AG10803 (cell line): ENCODE measurements around the gene DAPK2.

Source experiments
- DNase-seq: peaks from one replicate; pipeline ENCODE4 v3.0.0; 2010; ENCODE audit warnings: low read depth
- H3K4me3 ChIP-seq: 2 replicates; pipeline ENCODE4 v1.5.1; 2011; ENCODE audit warnings: mild to moderate bottlenecking, low read length, control low read depth
- TF ChIP-seq, protein P1 (sequence below): conservative IDR thresholded peaks from 2 replicates; pipeline ENCODE4 v1.5.1; 2011; ENCODE audit warnings: mild to moderate bottlenecking, low read length, control low read depth, inconsistent platforms

DAPK2 gene

DNA sequence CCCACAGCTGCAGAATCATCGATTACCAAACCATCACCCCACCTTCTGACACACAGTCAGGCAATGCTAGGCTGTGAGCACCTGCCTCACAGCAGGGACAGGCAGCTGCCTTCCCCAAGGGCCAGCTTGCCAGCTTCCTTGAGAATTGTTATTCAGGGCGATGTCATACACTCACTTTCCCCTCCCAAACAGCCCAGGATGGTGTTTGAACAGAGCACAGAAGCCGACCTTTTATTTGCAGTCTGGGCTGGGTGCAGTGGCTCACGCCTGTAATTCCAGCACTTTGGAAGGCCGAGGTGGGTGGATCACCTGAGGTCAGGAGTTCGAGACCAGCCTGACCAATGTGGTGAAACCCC, 128.0 kb downstream of the DAPK2 start:
- no peak overlapping the region for H3K4me3 ChIP-seq
- no peak for DNase-seq

DNA sequence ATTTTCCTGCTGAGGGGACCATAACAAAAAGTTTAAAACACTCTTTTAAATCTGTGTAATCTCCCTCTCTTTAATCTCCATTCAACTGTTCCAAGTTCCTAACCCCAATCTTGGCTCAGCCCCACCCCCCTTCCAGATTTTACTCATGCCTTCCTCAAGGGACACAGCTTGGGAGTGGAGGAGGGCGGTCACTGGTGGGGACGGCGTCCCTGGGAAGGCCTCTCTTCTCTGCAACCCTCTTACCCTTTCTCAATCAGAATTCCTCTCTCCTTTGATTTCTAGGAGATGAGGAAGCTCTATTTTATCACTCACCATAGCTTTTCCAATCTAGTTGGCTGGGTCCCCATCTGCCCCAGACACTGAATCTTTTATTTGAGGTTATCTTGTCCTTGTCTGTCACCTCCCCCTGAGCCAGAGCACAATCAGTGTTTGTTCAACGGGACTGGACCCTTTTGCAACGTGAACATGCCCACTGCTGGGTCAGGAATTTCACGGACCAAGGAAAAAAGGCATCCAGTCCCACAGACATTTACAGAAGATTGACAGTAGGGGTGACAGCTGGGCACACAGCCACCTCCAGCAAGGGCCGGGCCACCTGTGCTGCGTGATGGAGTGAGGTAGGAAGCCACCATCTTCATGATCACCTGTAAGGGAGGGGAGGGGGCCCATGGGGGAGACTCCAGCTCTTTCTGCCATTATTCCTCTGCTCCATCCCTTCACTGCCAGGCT, 128.5 kb downstream of the DAPK2 start:
- TF ChIP-seq, protein P1, sequence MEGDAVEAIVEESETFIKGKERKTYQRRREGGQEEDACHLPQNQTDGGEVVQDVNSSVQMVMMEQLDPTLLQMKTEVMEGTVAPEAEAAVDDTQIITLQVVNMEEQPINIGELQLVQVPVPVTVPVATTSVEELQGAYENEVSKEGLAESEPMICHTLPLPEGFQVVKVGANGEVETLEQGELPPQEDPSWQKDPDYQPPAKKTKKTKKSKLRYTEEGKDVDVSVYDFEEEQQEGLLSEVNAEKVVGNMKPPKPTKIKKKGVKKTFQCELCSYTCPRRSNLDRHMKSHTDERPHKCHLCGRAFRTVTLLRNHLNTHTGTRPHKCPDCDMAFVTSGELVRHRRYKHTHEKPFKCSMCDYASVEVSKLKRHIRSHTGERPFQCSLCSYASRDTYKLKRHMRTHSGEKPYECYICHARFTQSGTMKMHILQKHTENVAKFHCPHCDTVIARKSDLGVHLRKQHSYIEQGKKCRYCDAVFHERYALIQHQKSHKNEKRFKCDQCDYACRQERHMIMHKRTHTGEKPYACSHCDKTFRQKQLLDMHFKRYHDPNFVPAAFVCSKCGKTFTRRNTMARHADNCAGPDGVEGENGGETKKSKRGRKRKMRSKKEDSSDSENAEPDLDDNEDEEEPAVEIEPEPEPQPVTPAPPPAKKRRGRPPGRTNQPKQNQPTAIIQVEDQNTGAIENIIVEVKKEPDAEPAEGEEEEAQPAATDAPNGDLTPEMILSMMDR, result no peak
- no peak overlapping the region for H3K4me3 ChIP-seq
- no peak for DNase-seq

More for the DNA sequence above, 128.0 kb downstream of the DAPK2 start:
- TF ChIP-seq, protein P1, result no peak

DNA sequence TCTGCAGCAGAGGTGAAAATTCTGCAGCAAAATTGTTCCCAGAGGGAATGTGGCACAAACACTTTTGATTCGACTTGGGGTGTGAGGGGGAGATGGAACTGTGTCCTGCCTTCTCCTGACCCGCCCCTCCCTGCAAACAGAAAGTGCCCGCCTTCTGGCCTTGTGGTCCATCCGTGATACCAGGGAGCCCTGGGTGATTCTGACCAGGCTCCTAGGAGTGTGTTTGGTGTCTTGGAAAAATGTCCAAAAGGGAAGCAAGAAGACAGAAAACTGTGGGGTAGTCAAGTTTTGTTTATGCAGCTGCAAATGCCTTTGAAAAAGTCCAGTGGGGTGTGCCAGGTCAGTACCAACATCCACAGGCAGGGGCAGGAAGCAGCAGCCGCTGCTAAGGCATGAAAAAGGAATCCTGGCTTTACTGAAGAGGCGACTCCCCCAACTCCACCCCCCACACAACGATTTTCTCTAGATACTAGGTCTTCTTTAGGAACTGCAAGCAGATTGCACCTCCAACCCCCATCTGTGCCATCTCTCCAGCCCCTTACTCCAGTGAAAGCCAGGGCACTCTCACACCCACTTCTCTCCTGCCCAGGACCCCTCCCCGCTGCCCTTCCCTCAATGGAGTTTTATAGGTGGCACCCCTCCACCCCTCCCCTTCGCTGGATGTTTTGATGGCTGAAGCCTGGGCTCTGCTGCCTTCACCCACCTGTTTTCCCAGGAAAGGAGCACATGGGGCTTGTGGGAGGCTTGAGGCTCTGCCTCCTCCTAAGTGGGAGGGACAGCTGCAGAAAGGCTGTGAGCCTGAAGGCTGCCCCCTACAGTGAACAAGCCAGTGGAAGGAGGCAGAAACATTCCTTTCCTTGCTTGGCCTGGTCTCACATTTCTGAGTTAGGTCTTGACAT, 130.2 kb downstream of the DAPK2 start:
- no peak overlapping the region for H3K4me3 ChIP-seq
- DNase-seq, result peak; percentile 51
- TF ChIP-seq, protein P1, result peak; percentile 61

DNA sequence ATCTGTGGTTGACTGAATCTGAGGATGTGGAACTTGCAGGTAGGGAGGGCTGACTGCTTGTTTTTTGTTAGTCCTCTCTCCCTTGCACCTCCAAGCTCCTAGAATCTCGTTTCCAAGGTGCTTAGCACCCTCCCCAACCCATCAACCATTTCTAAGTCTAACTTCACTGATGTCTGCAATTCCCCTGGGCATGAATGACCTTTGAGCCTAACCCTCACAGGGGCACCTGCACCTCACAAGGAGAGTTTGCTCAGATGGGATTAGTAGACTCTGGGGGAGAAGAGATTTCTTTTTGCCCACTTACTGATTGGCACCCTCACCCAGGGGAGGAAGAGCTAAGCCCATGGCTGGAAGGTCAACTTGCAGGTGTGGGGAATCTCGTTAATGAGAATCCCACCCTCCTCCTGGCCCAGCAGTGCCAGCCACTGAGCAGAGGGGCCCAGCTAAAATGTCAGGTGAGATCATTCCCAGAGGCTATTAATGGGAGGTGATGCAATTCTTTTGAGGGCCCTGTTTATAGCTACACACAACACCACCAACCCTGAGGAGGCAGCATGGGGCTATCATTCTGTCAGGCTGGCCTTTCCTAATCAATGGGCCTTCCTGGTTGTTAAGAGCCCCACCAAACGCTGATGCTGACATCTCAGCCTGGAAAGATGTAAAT, 130.9 kb downstream of the DAPK2 start:
- H3K4me3 ChIP-seq, result no peak overlapping the region
- DNase-seq, result peak; percentile 11
- TF ChIP-seq, protein P1, result no peak

DNA sequence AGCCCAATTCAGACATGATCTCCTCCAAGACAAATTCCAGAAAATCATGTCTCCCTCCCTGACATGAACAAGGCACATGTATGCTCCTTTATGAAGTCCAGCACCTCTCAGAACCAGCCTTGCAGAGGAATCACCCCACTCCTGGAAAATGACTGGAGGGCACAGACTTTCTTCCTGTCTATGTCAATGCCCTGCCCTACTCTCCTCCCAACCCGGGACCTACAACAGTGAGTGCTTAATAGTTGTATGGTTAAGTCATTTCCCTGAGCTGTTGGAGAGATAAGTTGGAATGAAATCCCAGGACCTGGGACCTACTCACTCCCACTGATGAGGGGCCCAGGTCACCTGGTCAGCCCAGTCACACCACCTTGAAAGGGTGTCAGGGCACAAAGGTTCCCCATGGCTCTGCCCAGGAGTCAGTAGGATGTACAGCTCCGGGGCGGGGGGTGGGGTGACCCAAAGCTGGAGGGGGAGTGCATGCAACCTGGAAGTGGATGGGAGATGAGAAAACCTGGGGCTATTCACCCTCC, 132.4 kb downstream of the DAPK2 start:
- no peak overlapping the region for H3K4me3 ChIP-seq
- no peak for DNase-seq
- TF ChIP-seq, protein P1, result no peak

DNA sequence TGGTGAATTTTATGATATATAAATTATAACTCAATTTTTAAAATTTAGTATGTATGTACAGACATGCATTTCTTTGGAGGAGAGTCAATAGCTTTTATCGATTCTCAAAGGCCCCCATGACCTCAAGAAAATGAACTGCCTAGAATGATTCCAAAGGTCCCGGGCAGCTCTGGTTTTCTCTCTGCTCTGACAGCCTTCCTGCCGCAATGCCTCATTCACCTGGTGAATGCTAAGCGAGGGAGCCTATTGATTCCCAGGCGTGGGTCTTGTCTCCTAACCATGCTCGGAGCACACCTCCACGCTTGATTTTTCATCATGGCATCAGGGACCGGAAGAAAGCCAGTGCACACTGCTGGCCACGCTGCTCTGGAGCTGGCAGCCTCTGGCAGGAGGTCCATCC, 132.9 kb downstream of the DAPK2 start:
- no peak for DNase-seq
- no peak overlapping the region for H3K4me3 ChIP-seq

More for the DNA sequence above, 132.9 kb downstream of the DAPK2 start:
- TF ChIP-seq, protein P1, result no peak
